Memory B cell (primary cell): ENCODE data around the gene DDAH1.
A peak's percentile ranks its signal among the peaks of the same experiment; 100 is the strongest.

Experiments
- ATAC-seq: fragments of 150-1000 bp; cut with Tn5 transposase; 2 replicates; pipeline ENCODE4 v1.10.0; 2021; ENCODE audit warnings: low read depth, mild to moderate bottlenecking, moderate library complexity
- DNase-seq, 2 donors: peaks; one replicate each; pipeline ENCODE4 v3.0.0; 2022; ENCODE audit warnings: low spot score in 2 of 2
- H3K27ac Mint-ChIP-seq: one replicate; pipeline ENCODE4 v1.8.0; 2022; ENCODE audit warnings: mild to moderate bottlenecking, moderate library complexity, mixed read lengths
- H3K27me3 Mint-ChIP-seq: one replicate; pipeline ENCODE4 v1.8.0; 2022; ENCODE audit warnings: mixed read lengths
- H3K36me3 Mint-ChIP-seq: one replicate; pipeline ENCODE4 v1.8.0; 2022; ENCODE audit warnings: mild to moderate bottlenecking, mixed read lengths
- H3K4me1 Mint-ChIP-seq: one replicate; pipeline ENCODE4 v1.8.0; 2022; ENCODE audit warnings: mixed read lengths
- H3K4me3 Mint-ChIP-seq: one replicate; pipeline ENCODE4 v1.8.0; 2022; ENCODE audit warnings: mild to moderate bottlenecking, moderate library complexity, mixed read lengths
- H3K9me3 Mint-ChIP-seq: one replicate; pipeline ENCODE4 v1.8.0; 2022; ENCODE audit warnings: mixed read lengths

Gene DDAH1

GRCh38 chr1:85379203-85380136 lies 85.5 kb downstream of the DDAH1 start:
- no peak for DNase-seq
- no peak for ATAC-seq
- Mint-ChIP-seq H3K36me3 (peaks cover 33% of the 10 kb centered on the region), H3K27me3 (no peaks in the 10 kb centered on the region), H3K4me1 (no peaks in the 10 kb centered on the region), H3K9me3 (peaks cover 10% of the 10 kb centered on the region), H3K4me3 (no peak overlapping the region), H3K27ac (no peak overlapping the region)

GRCh38 chr1:85378534-85378933 lies 86.4 kb downstream of the DDAH1 start:
- Mint-ChIP-seq H3K27ac (no peak overlapping the region), H3K9me3 (peaks cover 10% of the 10 kb centered on the region), H3K4me1 (no peaks in the 10 kb centered on the region), H3K36me3 (peaks cover 31% of the 10 kb centered on the region), H3K27me3 (no peaks in the 10 kb centered on the region), H3K4me3 (no peak overlapping the region)
- DNase-seq, result no peak
- no peak for ATAC-seq

- no peak overlapping the region for H3K27ac Mint-ChIP-seq
- peaks cover 16% of the 10 kb centered on the region for H3K36me3 Mint-ChIP-seq
- no peak for ATAC-seq
- H3K27me3 Mint-ChIP-seq, result no peaks in the 10 kb centered on the region
- no peak for DNase-seq
- peaks cover 3% of the 10 kb centered on the region for H3K4me1 Mint-ChIP-seq
- H3K4me3 Mint-ChIP-seq, result no peak overlapping the region
- H3K9me3 Mint-ChIP-seq, result no peaks in the 10 kb centered on the region
Measured at GRCh38 chr1:85376356-85376755, 88.6 kb downstream of the DDAH1 start.

GRCh38 chr1:85375493-85375892 lies 89.5 kb downstream of the DDAH1 start:
- no peaks in the 10 kb centered on the region for H3K27me3 Mint-ChIP-seq
- ATAC-seq (no peak), DNase-seq (no peak)
- peaks cover 14% of the 10 kb centered on the region for H3K36me3 Mint-ChIP-seq
- H3K27ac Mint-ChIP-seq, result no peak overlapping the region
- no peak overlapping the region for H3K4me3 Mint-ChIP-seq
- H3K9me3 Mint-ChIP-seq, result no peaks in the 10 kb centered on the region
- H3K4me1 Mint-ChIP-seq, result peaks cover 5% of the 10 kb centered on the region

- no peak overlapping the region for H3K27ac Mint-ChIP-seq
- ATAC-seq (no peak), DNase-seq (no peak)
- H3K4me3 Mint-ChIP-seq, result no peak overlapping the region
- H3K9me3 Mint-ChIP-seq, result no peaks in the 10 kb centered on the region
- no peaks in the 10 kb centered on the region for H3K27me3 Mint-ChIP-seq
- peaks cover 6% of the 10 kb centered on the region for H3K4me1 Mint-ChIP-seq
- H3K36me3 Mint-ChIP-seq, result peaks cover 7% of the 10 kb centered on the region
Measured at GRCh38 chr1:85374160-85374559, 90.8 kb downstream of the DDAH1 start.

- DNase-seq, result no peak
- no peak for ATAC-seq
- Mint-ChIP-seq H3K4me3 (no peak overlapping the region), H3K36me3 (peaks cover 7% of the 10 kb centered on the region), H3K4me1 (peaks cover 6% of the 10 kb centered on the region), H3K9me3 (no peaks in the 10 kb centered on the region), H3K27ac (no peak overlapping the region), H3K27me3 (no peaks in the 10 kb centered on the region)
Measured at GRCh38 chr1:85373378-85373708, 91.6 kb downstream of the DDAH1 start.

- Mint-ChIP-seq H3K4me1 (peaks cover 6% of the 10 kb centered on the region), H3K4me3 (no peak overlapping the region), H3K9me3 (no peaks in the 10 kb centered on the region), H3K36me3 (peaks cover 7% of the 10 kb centered on the region), H3K27me3 (no peaks in the 10 kb centered on the region), H3K27ac (no peak overlapping the region)
- ATAC-seq (no peak), DNase-seq (no peak)
Measured at GRCh38 chr1:85372683-85373377, 92.1 kb downstream of the DDAH1 start.

GRCh38 chr1:85371021-85371420 lies 93.9 kb downstream of the DDAH1 start:
- H3K4me3 Mint-ChIP-seq, result no peak overlapping the region
- H3K9me3 Mint-ChIP-seq, result no peaks in the 10 kb centered on the region
- H3K36me3 Mint-ChIP-seq, result peaks cover 5% of the 10 kb centered on the region
- no peak overlapping the region for H3K27ac Mint-ChIP-seq
- peaks cover 6% of the 10 kb centered on the region for H3K4me1 Mint-ChIP-seq
- ATAC-seq (no peak), DNase-seq (no peak)
- no peaks in the 10 kb centered on the region for H3K27me3 Mint-ChIP-seq

- no peaks in the 10 kb centered on the region for H3K9me3 Mint-ChIP-seq
- no peak overlapping the region for H3K27ac Mint-ChIP-seq
- H3K4me3 Mint-ChIP-seq, result no peak overlapping the region
- no peak for ATAC-seq
- peaks cover 4% of the 10 kb centered on the region for H3K4me1 Mint-ChIP-seq
- H3K27me3 Mint-ChIP-seq, result no peaks in the 10 kb centered on the region
- DNase-seq, result no peak
- H3K36me3 Mint-ChIP-seq, result peaks cover 2% of the 10 kb centered on the region
Measured at GRCh38 chr1:85368073-85368770, 96.7 kb downstream of the DDAH1 start.

GRCh38 chr1:85366391-85367170 lies 98.4 kb downstream of the DDAH1 start:
- peaks cover 4% of the 10 kb centered on the region for H3K4me1 Mint-ChIP-seq
- H3K27ac Mint-ChIP-seq, result no peak overlapping the region
- ATAC-seq (no peak), DNase-seq (no peak)
- H3K36me3 Mint-ChIP-seq, result peaks cover 2% of the 10 kb centered on the region
- no peak overlapping the region for H3K4me3 Mint-ChIP-seq
- H3K9me3 Mint-ChIP-seq, result no peaks in the 10 kb centered on the region
- H3K27me3 Mint-ChIP-seq, result no peaks in the 10 kb centered on the region

GRCh38 chr1:85365851-85366250 lies 99.1 kb downstream of the DDAH1 start:
- H3K27ac Mint-ChIP-seq, result no peak overlapping the region
- peaks cover 4% of the 10 kb centered on the region for H3K4me1 Mint-ChIP-seq
- peaks cover 2% of the 10 kb centered on the region for H3K36me3 Mint-ChIP-seq
- DNase-seq (no peak), ATAC-seq (no peak)
- no peak overlapping the region for H3K4me3 Mint-ChIP-seq
- H3K9me3 Mint-ChIP-seq, result no peaks in the 10 kb centered on the region
- no peaks in the 10 kb centered on the region for H3K27me3 Mint-ChIP-seq

- Mint-ChIP-seq H3K27ac (peak overlapping the region; percentile 24), H3K9me3 (peaks cover 2% of the 10 kb centered on the region), H3K4me3 (no peak overlapping the region), H3K27me3 (no peaks in the 10 kb centered on the region), H3K36me3 (peaks cover 4% of the 10 kb centered on the region), H3K4me1 (no peaks in the 10 kb centered on the region)
- no peak for ATAC-seq
- DNase-seq, result no peak
Measured at GRCh38 chr1:85363521-85363920, 101.4 kb downstream of the DDAH1 start.

GRCh38 chr1:85363092-85363491 lies 101.9 kb downstream of the DDAH1 start:
- Mint-ChIP-seq H3K27me3 (no peaks in the 10 kb centered on the region), H3K9me3 (peaks cover 2% of the 10 kb centered on the region), H3K4me3 (no peak overlapping the region), H3K27ac (peak overlapping the region; percentile 24), H3K4me1 (no peaks in the 10 kb centered on the region), H3K36me3 (peaks cover 4% of the 10 kb centered on the region)
- DNase-seq (no peak), ATAC-seq (no peak)
